ENCODE measurements around the gene KMT2E.

KMT2E gene

GRCh38 chr7:105086850-105087249 lies 72.8 kb downstream of the KMT2E start:
- no peak for DNase-seq

- no peak for DNase-seq
These were observed 74.0 kb downstream of the KMT2E start for GRCh38 chr7:105087981-105088380.

- no peak for DNase-seq
These were observed 74.5 kb downstream of the KMT2E start for GRCh38 chr7:105088456-105088855.

- DNase-seq = no peak
These were observed 81.0 kb downstream of the KMT2E start for GRCh38 chr7:105094966-105095365.

- no peak for DNase-seq
These were observed 82.3 kb downstream of the KMT2E start for GRCh38 chr7:105096306-105096705.

GRCh38 chr7:105097619-105098018 lies 83.6 kb downstream of the KMT2E start:
- DNase-seq = no peak

GRCh38 chr7:105098863-105099515 lies 85.0 kb downstream of the KMT2E start:
- no peak for DNase-seq

GRCh38 chr7:105101864-105102263 lies 87.9 kb downstream of the KMT2E start:
- DNase-seq = no peak

GRCh38 chr7:105102557-105103352 lies 88.8 kb downstream of the KMT2E start:
- DNase-seq = no peak

GRCh38 chr7:105105579-105105978 lies 91.6 kb downstream of the KMT2E start:
- DNase-seq = no peak

GRCh38 chr7:105106473-105106872 lies 92.5 kb downstream of the KMT2E start:
- no peak for DNase-seq

GRCh38 chr7:105107458-105107857 lies 93.5 kb downstream of the KMT2E start:
- DNase-seq = no peak

- no peak for DNase-seq
These were observed 98.7 kb downstream of the KMT2E start for GRCh38 chr7:105112440-105113418.

- no peak for DNase-seq
These were observed 104.9 kb downstream of the KMT2E start for GRCh38 chr7:105118612-105119600.

- no peak for DNase-seq
These were observed 108.6 kb downstream of the KMT2E start for GRCh38 chr7:105122619-105123018.

- DNase-seq = no peak
These were observed 111.7 kb downstream of the KMT2E start for GRCh38 chr7:105125745-105126144.

GRCh38 chr7:105126436-105126975 lies 112.5 kb downstream of the KMT2E start:
- DNase-seq = no peak

GRCh38 chr7:105127179-105127578 lies 113.2 kb downstream of the KMT2E start:
- no peak for DNase-seq

- DNase-seq = no peak
These were observed 116.0 kb downstream of the KMT2E start for GRCh38 chr7:105130048-105130447.

- DNase-seq = no peak
These were observed 116.6 kb downstream of the KMT2E start for GRCh38 chr7:105130580-105130979.

GRCh38 chr7:105131033-105131656 lies 117.1 kb downstream of the KMT2E start:
- DNase-seq = no peak

Data from hematopoietic multipotent progenitor cell treated with erythropoietin and hydrocortisone succinate and interleukin-3 and kit ligand, for 8 days (in vitro differentiated cells).